GM21723 (cell line): ENCODE measurements around the gene FAM98B.
A peak's percentile ranks its signal among the peaks of the same experiment; 100 is the strongest.
"Not testable (repeated sequence)": the region's sequence is repeated elsewhere in the genome, so short reads cannot be mapped to it uniquely, and the experiment has no call there.

Experiments
- ATAC-seq: cut with Tn5 transposase; IDR thresholded peaks from one replicate; pipeline ENCODE4 v1.9.1; 2021; ENCODE audit warnings: mild to moderate bottlenecking, moderate library complexity; ENCODE audit not compliant: unreplicated experiment

Gene FAM98B

DNA sequence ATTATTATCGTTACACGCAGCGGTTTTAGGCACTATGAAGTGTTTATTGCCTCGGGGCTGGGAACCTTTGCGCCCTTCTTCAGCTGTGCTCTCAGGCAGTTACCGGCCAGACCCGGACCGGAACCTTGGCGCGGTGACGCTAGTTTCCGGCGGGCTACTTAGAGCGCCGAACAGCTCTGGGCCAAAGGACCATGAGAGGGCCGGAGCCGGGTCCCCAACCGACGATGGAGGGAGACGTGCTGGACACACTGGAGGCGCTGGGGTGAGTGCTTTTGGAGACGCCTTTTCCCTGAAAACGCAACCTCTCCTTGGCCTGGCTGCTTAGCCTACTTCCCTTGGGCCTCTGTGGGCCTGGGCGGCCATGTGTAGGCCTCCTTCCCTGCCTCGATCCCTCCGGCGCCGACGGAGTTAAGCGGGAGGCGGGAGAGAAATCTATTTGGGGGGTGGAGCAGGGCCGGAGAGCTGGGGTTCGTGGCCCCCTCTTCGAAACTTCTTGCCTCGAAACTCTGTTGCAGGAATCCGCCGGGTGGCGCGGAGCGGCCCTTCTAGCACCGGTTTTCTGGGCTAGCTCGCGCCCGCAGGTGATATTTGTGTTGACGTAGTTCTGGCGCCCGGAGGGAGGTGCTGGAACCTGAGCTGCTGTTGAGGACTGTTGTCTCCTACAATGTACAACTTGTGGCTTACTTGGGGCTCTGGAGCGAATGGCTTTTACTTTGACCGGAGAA lies at the start of gene FAM98B:
Gene FAM98B, plus strand, starts transcription at position 157 of the 725 bp plus-strand sequence. Its CDS starts 35 bp downstream, at position 192.
- ATAC-seq, result peak; percentile 89

DNA sequence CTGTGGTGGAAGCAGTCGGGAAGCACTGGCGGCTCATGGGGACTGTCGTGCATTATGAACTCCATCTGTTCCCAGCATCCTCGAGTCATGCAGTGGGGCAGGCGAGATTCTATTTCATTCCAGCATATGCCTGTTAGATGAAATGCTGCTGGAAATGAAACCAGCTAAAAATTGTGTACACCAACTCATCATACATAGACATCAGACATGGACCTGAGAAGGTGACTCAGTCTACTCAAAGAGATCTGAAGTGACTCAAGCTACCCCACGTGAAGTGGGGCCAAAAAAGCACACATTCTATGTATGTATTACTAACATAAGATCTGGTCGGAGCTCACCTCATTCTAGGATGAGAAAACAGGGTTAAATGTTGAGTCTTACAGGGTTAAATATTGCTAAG lies 47.5 kb upstream of the FAM98B start:
- ATAC-seq, result no peak

DNA sequence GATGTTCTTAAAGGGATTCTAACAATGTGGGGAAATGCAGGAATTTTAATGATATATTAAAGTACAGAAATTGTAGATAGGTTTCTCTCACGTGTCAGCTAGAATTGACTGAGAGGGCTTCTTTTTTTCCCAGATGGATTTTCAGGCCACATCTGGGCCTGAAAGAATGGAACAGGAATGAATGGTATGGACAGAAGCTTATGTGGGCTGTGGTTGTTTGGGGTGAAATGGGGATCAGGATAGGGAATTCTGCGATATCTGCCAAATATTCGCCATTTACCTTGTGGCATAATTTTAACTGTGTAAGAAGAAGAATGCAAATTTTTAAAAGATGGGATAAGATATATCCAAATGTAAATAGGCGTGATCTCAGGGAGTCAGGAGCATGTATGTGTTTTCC lies 45.4 kb upstream of the FAM98B start:
- ATAC-seq, result no peak

DNA sequence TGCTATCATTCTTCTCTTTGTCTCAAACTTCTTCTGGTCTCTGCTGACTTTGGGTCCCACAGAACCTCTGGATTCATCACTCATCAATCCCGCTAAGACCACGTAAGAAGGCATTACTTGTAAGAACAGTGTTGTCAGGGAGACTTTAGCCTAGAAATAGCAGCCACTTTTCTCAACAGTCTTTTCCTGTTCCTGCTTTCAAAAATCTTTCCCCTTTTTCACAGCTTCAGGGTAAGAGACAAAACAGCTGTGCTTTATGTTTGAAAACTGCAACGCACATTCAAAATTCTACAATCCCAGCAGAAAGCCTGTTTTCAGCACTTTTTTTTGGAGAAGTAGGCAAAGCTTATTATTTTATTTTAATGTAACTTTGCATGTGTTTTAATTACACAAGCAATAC lies 42.0 kb upstream of the FAM98B start:
- no peak for ATAC-seq

DNA sequence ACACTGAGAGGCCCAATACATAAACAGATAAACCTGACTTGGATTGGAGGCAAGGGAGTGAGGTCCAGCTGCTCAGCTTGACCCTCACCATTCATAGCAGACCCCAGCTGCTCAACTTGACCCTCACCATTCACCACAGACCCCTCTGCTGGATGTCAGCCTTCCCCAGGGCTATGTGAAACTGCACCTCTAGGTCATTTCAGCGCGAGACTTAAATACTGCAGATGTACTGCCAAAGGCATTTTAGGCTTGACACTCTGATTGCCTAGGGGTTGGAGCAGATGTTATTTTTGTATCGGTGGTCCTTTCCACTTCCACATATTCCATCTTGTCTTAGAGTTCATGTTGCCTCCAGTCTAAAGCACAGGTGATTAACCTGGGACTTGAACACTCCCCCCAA lies 41.5 kb upstream of the FAM98B start:
- no peak for ATAC-seq

DNA sequence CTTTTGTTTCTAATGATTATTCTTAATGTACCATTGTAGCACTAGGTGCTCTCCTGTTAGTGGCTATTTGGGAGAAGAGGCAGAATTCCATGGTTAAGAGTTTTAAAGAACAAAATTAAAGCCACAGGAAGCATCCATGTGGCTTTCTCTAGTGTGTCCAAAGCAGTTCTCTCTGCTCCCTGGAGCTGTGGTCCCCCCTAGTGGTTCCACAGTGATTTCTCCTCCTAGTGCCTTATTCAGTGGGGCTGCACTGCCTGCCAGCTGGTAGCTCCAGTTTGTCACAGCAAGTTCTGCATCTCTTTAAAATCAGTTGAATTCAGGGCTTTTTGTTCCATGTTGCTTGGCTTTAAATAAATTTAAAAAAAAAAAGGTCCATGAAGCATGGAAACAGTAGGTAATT lies 39.6 kb upstream of the FAM98B start:
- no peak for ATAC-seq

DNA sequence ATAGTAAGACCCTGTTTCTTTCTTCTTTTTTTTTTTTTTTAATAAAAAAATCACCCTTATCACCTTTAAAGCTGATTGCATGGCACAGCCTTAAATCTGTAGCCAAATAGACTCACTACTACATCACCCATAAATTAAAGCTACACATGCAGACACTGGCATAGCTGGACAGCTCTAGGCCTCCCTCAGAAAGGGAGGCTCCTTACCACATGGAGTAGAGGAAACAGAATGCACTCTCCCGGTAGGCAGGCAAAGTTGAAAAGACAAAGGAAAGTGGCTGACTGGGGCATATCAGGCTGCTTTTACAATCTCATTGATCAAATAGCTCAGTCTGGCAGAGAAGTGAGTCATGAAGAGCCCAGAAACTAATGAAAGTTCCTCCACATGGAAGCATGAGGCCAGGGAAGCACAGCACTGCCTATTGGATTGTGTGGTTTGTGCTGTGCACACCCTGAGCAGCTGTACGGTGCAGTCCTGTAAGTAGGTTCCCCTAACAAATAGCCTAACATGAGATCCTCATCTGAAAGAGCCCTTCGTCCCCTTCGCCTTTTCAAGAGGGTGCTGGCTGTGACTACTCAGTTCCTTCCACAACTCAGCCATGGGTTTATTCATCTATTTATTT lies 32.7 kb upstream of the FAM98B start:
- no peak for ATAC-seq

DNA sequence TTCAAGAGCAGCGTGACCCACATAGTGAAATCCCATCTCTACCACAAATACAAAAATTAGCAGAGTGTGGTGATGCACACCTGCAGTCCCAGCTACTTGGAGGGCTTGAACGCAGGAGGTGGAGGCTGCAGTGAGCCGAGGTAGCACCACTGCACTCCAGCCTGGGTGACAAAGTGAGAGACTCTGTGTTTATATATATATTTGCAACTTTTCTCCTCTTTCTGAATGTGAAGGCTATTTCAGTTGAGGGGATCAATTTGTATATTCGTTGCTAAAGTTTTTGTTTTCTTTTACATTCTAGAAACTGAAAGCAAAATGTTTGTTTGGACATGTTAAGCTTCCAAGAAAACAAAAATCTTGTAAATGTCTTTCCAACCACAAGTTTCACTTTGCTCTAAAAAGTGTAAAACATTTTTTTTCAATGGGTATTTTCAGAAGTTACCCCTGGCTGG lies 29.8 kb upstream of the FAM98B start:
- ATAC-seq, result peak; percentile 71

DNA sequence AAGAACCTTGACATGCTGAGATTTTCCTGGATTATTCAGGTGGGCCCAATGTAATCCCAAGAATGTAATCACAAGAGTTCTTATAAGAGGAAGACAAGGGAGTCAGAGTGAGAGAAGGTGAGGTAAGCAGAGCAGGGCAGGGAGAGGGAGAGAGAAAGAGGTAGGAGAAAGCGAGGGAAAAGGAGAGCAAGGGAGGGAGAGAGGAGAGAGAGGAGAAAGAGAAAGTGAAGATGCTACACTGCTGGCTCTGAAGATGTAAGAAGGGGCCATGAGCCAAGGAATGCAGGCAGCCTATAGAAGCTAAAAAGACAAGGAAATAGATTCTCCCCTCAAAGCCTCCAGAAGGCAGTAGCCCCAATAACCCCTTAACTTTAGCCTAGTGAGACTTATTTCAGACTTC lies 28.7 kb upstream of the FAM98B start:
- ATAC-seq, result no peak

DNA sequence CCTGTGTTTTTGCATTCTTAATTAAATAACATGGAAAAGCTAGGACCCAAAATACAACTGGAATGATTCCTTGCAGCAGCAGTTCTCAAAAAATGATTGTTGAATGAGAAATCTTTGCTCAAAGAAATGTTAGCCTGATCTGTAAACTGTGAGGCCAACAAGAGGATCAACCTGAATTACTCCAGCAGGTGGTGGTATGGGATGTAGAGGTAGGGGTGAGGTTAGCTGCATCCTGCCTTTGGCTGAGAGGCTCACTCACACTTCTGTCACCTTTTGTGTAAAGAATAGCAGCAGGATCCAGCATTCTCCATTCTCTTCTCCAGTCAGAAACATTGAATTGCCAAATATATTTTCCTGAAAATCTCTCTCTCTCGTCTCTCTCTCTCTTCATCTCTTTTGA lies 26.5 kb upstream of the FAM98B start:
- ATAC-seq, result no peak

DNA sequence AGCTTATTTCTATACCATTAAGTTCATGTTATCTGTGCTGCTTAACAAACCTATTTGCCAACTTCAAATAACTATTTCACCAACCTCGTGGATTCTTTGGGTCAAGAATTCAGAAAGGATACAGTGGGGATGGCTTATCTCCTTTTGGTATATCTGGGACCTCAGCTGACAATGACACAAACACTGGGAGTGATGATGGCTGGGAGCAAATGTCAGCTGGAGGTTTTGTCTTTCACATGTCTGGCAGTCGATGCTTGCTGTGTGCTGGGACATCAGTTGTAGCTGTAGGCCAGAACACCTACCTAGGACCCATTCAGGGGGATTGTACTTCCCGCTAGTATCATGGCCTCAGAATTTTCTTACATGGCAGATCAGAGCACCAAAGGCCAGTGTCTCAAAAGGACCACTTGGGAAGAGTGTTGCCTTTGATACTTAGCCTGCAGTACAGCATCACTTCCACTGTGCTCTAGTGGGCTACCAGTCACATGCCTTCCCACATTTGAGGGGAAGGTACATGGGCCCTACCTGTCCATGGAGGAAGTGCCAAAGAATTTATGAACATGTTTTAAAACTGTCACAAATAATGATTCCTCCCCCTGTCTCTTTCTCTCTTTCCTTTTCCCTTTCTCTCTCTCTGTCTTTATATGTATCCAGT lies 23.7 kb upstream of the FAM98B start:
- no peak for ATAC-seq

DNA sequence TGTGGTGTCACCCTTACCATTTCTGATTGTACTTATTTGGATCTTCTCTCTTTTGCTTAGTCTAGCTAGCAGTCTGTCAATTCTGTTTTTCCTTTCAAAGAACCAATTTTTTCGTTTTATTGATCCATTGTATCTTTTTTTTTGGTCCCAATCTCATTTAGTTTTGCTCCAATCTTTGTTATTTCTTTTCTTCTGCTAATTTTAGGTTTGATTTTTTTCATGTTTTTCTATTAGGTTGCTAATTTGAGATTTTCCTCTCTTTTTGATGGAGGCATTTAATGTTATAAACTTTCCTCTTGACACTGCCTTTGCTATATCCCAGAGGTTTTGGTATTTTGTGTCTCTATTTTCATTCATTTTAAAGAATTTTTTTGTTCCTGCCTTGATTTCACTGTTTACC lies 16.9 kb upstream of the FAM98B start:
- ATAC-seq, result no peak

DNA sequence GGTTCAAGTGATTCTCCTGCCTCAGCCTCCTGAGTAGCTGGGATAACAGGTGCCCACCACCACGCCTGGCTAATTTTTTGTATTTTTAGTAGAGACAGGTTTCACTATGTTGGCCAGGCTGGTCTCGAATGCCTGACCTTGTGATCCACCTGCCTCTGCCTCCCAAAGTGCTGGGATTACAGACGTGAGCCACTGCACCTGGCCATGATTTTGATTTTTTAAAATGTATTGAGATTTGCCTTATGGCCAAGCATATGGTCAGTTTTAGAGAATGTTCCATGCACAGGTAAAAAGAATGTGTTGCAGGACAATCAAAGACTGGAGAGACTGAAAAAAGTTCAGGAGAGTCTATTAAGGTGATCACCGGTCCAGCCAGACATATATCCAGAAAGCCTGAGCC lies 16.3 kb upstream of the FAM98B start:
- not testable (repeated sequence) for ATAC-seq

DNA sequence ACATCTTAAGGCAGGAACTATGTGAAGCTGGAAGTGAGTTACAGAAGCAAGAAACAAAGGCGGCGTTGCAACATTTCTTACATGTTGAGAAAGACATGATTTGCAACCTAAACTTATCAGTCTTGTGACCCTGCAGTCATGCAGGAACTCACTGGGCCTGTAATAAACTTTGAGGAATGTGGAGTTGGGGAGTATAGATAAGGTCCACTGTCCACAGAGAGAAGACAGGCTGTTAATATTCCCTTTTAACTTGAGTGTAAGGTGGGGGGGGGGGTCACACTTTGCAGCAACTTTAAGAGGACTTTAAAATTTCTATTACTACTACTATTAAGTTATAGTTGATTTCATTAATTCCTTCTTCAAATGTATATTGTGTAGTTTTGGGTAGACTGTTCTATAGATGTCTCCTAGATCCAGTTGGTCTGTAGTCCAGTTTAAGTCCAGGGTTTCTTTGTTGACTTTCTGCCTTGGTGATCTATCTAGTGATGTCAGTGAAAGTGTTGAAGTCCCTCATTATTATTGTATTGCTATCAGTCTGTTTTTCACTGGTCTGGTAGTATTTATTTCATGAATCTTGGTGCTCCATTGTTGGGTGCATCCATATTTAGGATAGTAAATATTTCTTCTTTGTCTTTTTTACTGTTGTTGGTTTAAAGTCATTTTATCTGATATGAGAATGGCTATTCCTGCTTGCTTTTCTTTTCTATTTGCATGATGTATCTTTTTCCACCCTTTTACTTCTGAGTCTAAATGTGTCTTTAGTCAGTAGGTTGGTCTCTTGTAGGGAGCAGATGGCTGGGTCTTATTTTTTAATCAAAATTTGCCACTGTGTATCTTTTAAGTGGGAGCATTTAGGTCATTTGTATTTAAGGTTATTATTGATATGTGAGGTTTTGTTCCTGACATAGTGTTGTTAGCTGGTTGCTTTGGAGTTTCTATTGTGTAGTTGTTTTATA lies 15.6 kb upstream of the FAM98B start:
- ATAC-seq, result no peak

DNA sequence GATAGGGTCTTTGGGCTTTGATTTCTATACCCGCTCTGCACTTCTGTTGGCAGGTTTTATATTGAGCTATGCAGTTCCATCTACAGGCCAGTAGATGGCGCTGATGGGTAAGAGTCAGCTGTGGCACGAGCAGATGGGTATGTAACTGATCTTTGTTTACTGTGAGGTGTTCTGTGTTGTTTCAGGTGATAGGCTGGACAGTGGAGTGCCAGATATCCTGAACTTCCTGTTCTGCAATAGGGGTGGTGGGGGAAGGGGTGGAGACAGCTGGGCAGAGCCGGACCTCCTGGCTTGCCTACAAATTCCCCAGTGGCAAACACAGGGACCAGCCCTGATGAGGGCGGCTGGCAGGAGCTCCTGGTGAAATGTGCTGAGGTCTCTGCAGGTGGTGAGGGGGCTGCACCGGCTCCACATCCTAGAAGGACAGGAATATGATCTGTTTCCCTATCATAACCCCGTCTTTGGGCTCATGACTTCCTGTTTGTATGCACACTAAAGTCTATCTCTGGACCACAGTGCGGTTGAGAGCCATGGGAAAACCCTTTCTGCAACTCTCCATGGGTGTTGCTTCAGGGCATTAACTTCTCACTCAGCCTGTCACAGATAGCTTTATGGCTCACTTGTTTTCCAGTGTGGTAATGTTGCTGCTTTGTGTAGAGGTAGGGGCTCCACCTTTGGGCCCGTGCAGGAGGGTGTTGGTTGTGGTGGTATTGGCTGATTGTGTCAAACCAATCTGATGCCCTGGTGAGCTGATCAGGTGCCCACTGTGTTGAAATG lies 13.4 kb upstream of the FAM98B start:
- ATAC-seq, result peak; percentile 74

DNA sequence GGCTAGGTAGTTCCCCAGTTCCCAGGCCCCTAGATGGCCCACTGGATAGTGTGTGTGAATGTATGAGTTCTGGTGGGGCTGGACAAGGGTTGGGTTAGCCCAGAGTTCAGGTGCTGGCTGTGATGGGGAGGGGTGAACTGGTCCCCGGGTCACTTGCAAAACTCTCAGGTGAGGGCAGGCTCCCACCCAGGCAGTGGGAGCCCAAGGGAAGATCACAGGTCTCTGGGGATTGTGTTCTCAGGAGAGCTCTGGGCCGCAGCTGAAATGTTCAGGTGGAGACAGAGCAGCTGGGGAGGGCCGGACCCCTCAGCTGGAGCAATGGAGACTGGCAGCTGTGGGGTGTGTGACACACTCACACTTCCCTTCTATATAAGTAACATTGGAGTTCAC lies 12.8 kb upstream of the FAM98B start:
- ATAC-seq, result no peak

DNA sequence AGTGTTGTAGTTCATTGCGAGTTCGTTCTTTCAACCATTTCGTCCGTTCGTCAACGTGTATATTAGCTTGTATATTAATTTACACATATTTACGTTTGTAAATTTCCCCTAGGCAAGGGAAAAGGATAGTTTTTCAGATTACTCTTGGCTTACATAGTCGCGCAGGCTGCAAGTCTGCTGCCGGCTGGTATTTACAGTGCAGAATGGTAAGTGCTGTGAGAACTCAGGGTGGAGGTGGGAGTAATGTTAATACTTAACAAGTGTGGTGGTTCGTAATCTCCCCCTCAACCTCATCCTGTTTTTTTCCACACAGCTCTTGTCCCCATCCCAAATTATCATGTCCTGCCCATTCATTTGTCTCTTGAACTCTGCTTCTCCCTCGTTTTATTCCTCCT lies 766 bp downstream of the FAM98B start:
- no peak for ATAC-seq

DNA sequence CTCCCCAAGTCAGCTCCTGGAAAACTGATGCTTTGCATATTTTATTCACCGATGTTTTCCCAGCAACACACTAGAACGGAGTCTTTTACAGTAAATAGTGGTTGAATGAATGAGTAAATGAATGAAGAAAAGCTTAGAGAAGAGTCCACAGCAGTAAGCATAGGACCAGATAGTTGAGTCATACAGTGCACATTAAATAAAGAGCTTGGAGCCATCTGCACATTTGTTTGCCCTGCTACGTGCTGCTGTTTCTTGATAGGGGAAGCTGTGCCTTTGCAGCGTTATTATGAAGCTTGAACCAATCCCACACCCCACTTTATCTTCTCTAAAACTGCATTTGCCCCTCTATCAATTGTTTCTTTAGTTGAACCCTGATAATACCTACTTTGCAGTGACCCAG lies 1.2 kb downstream of the FAM98B start:
- ATAC-seq, result no peak

DNA sequence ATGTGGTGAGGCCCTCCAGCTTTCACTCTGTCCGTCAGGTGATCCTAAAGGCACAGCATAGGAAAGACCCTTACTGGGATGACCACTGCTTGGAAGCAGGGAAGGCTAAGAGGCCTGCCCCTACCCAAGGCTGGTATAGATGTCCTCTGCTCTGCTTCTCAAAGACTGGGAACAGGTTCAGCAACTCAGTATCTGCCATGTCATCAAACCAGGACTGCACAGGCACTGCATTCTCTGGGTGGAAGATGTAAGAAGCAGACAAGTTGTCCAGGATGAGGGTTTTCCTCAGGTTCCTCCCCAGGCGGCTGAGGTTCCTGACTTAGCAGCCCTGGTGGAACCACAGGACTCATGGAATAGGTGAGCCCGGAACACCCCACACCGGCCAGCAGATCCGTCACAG lies 4.7 kb downstream of the FAM98B start:
- ATAC-seq, result no peak

DNA sequence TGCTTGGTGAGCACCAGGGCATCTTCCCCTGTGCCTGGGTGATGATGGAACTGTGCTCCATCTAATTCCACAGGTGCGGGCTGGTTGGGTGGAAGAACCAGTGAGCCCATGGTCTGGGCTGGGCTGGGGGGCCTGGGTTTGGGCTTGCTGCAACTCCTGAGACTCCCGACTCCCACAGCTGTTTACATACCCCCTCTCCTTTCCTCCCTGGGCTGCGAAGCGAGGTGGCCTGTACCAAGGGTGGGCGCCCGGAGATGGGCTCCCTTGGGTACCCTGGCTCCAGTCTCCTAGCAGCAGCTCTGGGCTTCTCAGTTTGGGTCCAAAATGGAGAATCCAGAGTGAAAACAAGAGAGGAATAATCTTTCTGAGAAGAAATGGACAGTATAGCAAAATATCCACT lies 5.6 kb downstream of the FAM98B start:
- no peak for ATAC-seq
